GM12878 (cell line): ENCODE measurements around the gene SEMA5B. TPM values are rescaled to one million over a fixed set of nuclear protein-coding genes. Genes with fewer than 3 reads are reported as not detected.

Experiments used
- ATAC-seq: fragments of 200-7000 bp; cut with Tn5 transposase; 3 replicates; pipeline ENCODE4 v1.9.1; 2020; ENCODE audit warnings: mild to moderate bottlenecking, moderate library complexity
- BruUV-seq: library from RNA; stranded (reverse); fragments of 400-500 nt; replicated peaks from 2 replicates; lab custom pipeline; 2021; lab: Mats Ljungman, UMichigan
- CTCF ChIA-PET: fragments of 300-600 bp; sonication (Branson Sonifier 250); formaldehyde crosslinking; extraction: SDS; loops from one replicate; lab custom pipeline; 2021; ENCODE audit warnings: inconsistent platforms; lab: Yijun Ruan, JAX
- POLR2A ChIA-PET: fragments of 350-600 bp; formaldehyde crosslinking; extraction: SDS; loops from one replicate; lab custom pipeline; 2021; ENCODE audit warnings: inconsistent platforms; lab: Charles Lee
- RAD21 ChIA-PET: fragments of 300-600 bp; sonication (Branson Sonifier 250); formaldehyde crosslinking; loops from one replicate; lab custom pipeline; 2023; ENCODE audit warnings: antibody characterized with exemption; ENCODE audit not compliant: unreplicated experiment; lab: Charles Lee
- SMC1A ChIA-PET: fragments of 300-600 bp; sonication (Branson Sonifier 250); formaldehyde crosslinking; loops from one replicate; lab custom pipeline; 2023; ENCODE audit not compliant: unreplicated experiment, uncharacterized antibody; lab: Charles Lee
- DNase-seq: peaks from one replicate; pipeline ENCODE4 v3.0.0-alpha.2; 2011; ENCODE audit warnings: low read depth, low spot score
- FAIRE-seq: peaks from 3 replicates; lab custom pipeline; 2011; peaks lifted over from hg19 to GRCh38; lab: Jason Lieb, UNC
- H2AFZ ChIP-seq: 2 replicates; pipeline ENCODE4 v1.6.0; 2011; ENCODE audit warnings: low read depth, low read length, control low read depth; ENCODE audit not compliant: control insufficient read depth
- H3K27ac ChIP-seq: 2 replicates; pipeline ENCODE4 v1.5.1; 2011; ENCODE audit warnings: control low read depth; ENCODE audit not compliant: control insufficient read depth, insufficient read depth
- H3K27me3 ChIP-seq, 2 experiments: replicated peaks in 1 of 2; 2 replicates each; pipeline versions ENCODE4 v1.6.0 to v1.6.1; 2011; ENCODE audit warnings: low read length in 1 of 2; ENCODE audit not compliant: control insufficient read depth in 2 of 2, insufficient read depth in 2 of 2
- H3K36me3 ChIP-seq, 2 experiments: 2 replicates each; pipeline ENCODE4 v1.5.1; 2011; ENCODE audit warnings: low read length in 1 of 2; ENCODE audit not compliant: control insufficient read depth in 2 of 2, insufficient read depth in 2 of 2
- H3K4me1 ChIP-seq: 2 replicates; pipeline ENCODE4 v1.6.1; 2011; ENCODE audit warnings: mild to moderate bottlenecking, low read length, moderate library complexity, mixed read lengths; ENCODE audit not compliant: control insufficient read depth, insufficient read depth
- H3K4me2 ChIP-seq: 2 replicates; pipeline ENCODE4 v1.6.0; 2011; ENCODE audit warnings: control low read depth; ENCODE audit not compliant: control insufficient read depth, insufficient read depth
- H3K4me3 ChIP-seq: fragments of 200-600 bp; sonication (generic); 2 replicates; pipeline ENCODE4 v1.5.1; 2016
- H3K79me2 ChIP-seq: 2 replicates; pipeline ENCODE4 v1.6.0; 2011; ENCODE audit warnings: low read length; ENCODE audit not compliant: control insufficient read depth, insufficient read depth
- H3K9ac ChIP-seq: 2 replicates; pipeline ENCODE4 v1.8.0; 2011; ENCODE audit warnings: low read length, control low read depth, mixed read lengths; ENCODE audit not compliant: control insufficient read depth, insufficient read depth
- H3K9me3 ChIP-seq: replicated peaks from 3 replicates; pipeline ENCODE4 v1.5.1; 2011; ENCODE audit warnings: mild to moderate bottlenecking, low read length; ENCODE audit not compliant: control insufficient read depth, insufficient read depth
- H4K20me1 ChIP-seq: 2 replicates; pipeline ENCODE4 v1.6.0; 2011; ENCODE audit not compliant: control insufficient read depth, insufficient read depth
- BRCA1 ChIP-seq: IDR thresholded peaks from 2 replicates; pipeline ENCODE4 v1.6.1; 2011; ENCODE audit warnings: low read depth, low read length, improper control_type of control experiment
- FOXK2 ChIP-seq: fragments of 450-650 bp; IDR thresholded peaks from 2 replicates; pipeline ENCODE4 v1.6.1; 2017; ENCODE audit warnings: mild to moderate bottlenecking, moderate library complexity
- IKZF1 ChIP-seq: fragments of 450-650 bp; conservative IDR thresholded peaks from 2 replicates; pipeline ENCODE4 v1.6.1; 2017; ENCODE audit warnings: antibody characterized with exemption, mild to moderate bottlenecking
- IRF3 ChIP-seq: fragments of 450-650 bp; IDR thresholded peaks from 2 replicates; pipeline ENCODE4 v1.6.1; 2014; ENCODE audit warnings: mild to moderate bottlenecking
- KAT2A ChIP-seq: conservative IDR thresholded peaks from 2 replicates; pipeline ENCODE4 v1.6.1; 2011; ENCODE audit warnings: low read depth, low read length; ENCODE audit not compliant: control insufficient read depth
- WRNIP1 ChIP-seq: IDR thresholded peaks from 2 replicates; pipeline ENCODE4 v1.6.1; 2011; ENCODE audit warnings: low read depth, low read length, improper control_type of control experiment, borderline replicate concordance
- ZNF24 ChIP-seq: fragments of 450-650 bp; IDR thresholded peaks from 2 replicates; pipeline ENCODE4 v1.6.1; 2017; ENCODE audit warnings: antibody characterized with exemption, mild to moderate bottlenecking
- WGBS: methylation state at CpG from one replicate; pipeline ENCODE4 v1.1.6; 2016; ENCODE audit warnings: low lambda C conversion rate; ENCODE audit not compliant: insufficient replicate concordance, insufficient coverage; ENCODE audit errors: missing lambda C conversion rate; 5-methylcytosine and 5-hydroxymethylcytosine counted together
- in situ Hi-C: fragments of 300-500 bp; cut with MboI; formaldehyde crosslinking; loops from 9 replicates; pipeline ENCODE4 v1.14.3; 2018; ENCODE audit warnings: mixed read lengths
- intact Hi-C: fragments of 100-400 bp; cut with micrococcal nuclease; formaldehyde crosslinking; loops from one replicate; pipeline ENCODE4 v1.14.2; 2022; ENCODE audit not compliant: unreplicated experiment
- polyA plus RNA-seq, 11 experiments: library from polyadenylated mRNA; depleted of rRNA in 4 of 11; unstranded in 6 of 11; stranded (reverse) in 5 of 11; fragments of >200 nt; fragmentation: Nextera tagmentation in 4 of 11; fragmentation: Illumina TruSeq in 1 of 11; extraction: Ambion mirVana in 4 of 11; extraction: Trizol in 1 of 11; gene quantifications; 1 replicate in 1 of 11; 2 replicates in 10 of 11; pipeline versions ENCODE4 v1.2.1 to v1.2.3, GENCODE V29; 2011 to 2016; ENCODE audit warnings: inconsistent platforms in 2 of 11, missing spikeins in 2 of 11, low read depth in 1 of 11
- total RNA-seq, 4 experiments: library from RNA; depleted of rRNA in 3 of 4; stranded (reverse); fragments of >200 nt in 3 of 4; fragmentation: Illumina TruSeq in 1 of 4; extraction: Trizol in 1 of 4; gene quantifications; 2 replicates each; pipeline versions ENCODE4 v1.2.1 to v1.2.3, GENCODE V29; 2013 to 2021

Gene SEMA5B
- total and polyA plus RNA-seq, 10 of the 15 experiments (the other 5 are each of a cell fraction or from before 2014, with no cell fraction given) = 0.05 TPM; not detected in 9

GRCh38 chr3:122913539-122914100, 113.9 kb downstream of the SEMA5B start (continued):
- TF ChIP-seq IRF3 = no peak
- no peak for TF ChIP-seq WRNIP1
- TF ChIP-seq ZNF24 = no peak
- no peak for TF ChIP-seq IKZF1

GRCh38 chr3:122912772-122913538, 114.6 kb downstream of the SEMA5B start:
- 64% methylated on average over 48 of the region's 76 CpGs for WGBS
- Histone ChIP-seq H3K4me3 (no peak overlapping the region), H3K9me3 (no peaks in the 10 kb centered on the region), H3K79me2 (no peaks in the 10 kb centered on the region), H2AFZ (no peak overlapping the region), H3K36me3 (no peaks in the 10 kb centered on the region), H3K4me2 (no peak overlapping the region), H3K27ac (no peak overlapping the region), H3K4me1 (peaks cover 2% of the 10 kb centered on the region; the same call in 1 of the 2 replicates), H4K20me1 (no peaks in the 10 kb centered on the region), H3K9ac (no peak overlapping the region), H3K27me3 (no peaks in the 10 kb centered on the region)
- in situ Hi-C loops = no loop called here
- no peak for DNase-seq
- FAIRE-seq = no peak
- ChIA-PET CTCF (interaction anchor here (0.6 kb wide), 1 partner anchor 47 kb away, joined by 4 read pairs; no protein-coding TSS in a partner anchor), SMC1A (no interaction called here), POLR2A (no interaction called here), RAD21 (no interaction called here)
- intact Hi-C loops = no loop called here
- TF ChIP-seq KAT2A = no peak
- no peak for TF ChIP-seq BRCA1
- TF ChIP-seq FOXK2 = no peak
- BruUV-seq = no TSS peak
- ATAC-seq = no peak
